Smooth muscle cell (in vitro differentiated cells): Measurements from ENCODE around the gene PGBD5. TPM values are rescaled to one million over a fixed set of nuclear protein-coding genes. Genes with fewer than 3 reads are reported as not detected.

Source experiments
- DNase-seq: peaks from one replicate; lab custom pipeline; 2025; ENCODE audit not compliant: unreplicated experiment; lab: John Stamatoyannopoulos, UW
- H2AFZ ChIP-seq: fragments of 200-600 bp; sonication (generic); 2 replicates; pipeline ENCODE4 v1.6.0; 2016; ENCODE audit warnings: antibody characterized with exemption, low read depth, mild to moderate bottlenecking
- H3F3A ChIP-seq: fragments of 200-600 bp; sonication (generic); 2 replicates; pipeline ENCODE4 v1.6.0; 2017; ENCODE audit warnings: antibody characterized with exemption, low read depth
- H3K27ac ChIP-seq: fragments of 200-600 bp; sonication (generic); 2 replicates; pipeline ENCODE4 v1.5.1; 2016; ENCODE audit warnings: low read depth, mild to moderate bottlenecking
- H3K27me3 ChIP-seq: fragments of 200-600 bp; sonication (generic); 2 replicates; pipeline ENCODE4 v1.6.1; 2016; ENCODE audit warnings: low read depth, mild to moderate bottlenecking
- H3K36me3 ChIP-seq: fragments of 200-600 bp; sonication (generic); 2 replicates; pipeline ENCODE4 v1.5.1; 2016; ENCODE audit warnings: low read depth
- H3K4me1 ChIP-seq: fragments of 200-600 bp; sonication (generic); 2 replicates; pipeline ENCODE4 v1.5.1; 2016; ENCODE audit warnings: low read depth
- H3K4me2 ChIP-seq: fragments of 200-600 bp; sonication (generic); 2 replicates; pipeline ENCODE4 v1.6.0; 2016; ENCODE audit warnings: mild to moderate bottlenecking
- H3K4me3 ChIP-seq: fragments of 200-600 bp; sonication (generic); 2 replicates; pipeline ENCODE4 v1.5.1; 2016; ENCODE audit warnings: mild to moderate bottlenecking
- H3K79me2 ChIP-seq: fragments of 200-600 bp; sonication (generic); 2 replicates; pipeline ENCODE4 v1.6.0; 2016; ENCODE audit warnings: low read depth, mild to moderate bottlenecking
- H3K9ac ChIP-seq: fragments of 200-600 bp; sonication (generic); 2 replicates; pipeline ENCODE4 v1.6.0; 2016; ENCODE audit warnings: low read depth
- H3K9me3 ChIP-seq: fragments of 200-600 bp; sonication (generic); replicated peaks from 2 replicates; pipeline ENCODE4 v1.5.1; 2016; ENCODE audit warnings: low read depth
- H4K20me1 ChIP-seq: fragments of 200-600 bp; sonication (generic); 2 replicates; pipeline ENCODE4 v1.6.0; 2016; ENCODE audit warnings: low read depth
- WGBS: methylation state at CpG from one replicate; pipeline ENCODE4 v1.1.7; 2016; ENCODE audit warnings: low lambda C conversion rate; 5-methylcytosine and 5-hydroxymethylcytosine counted together
- polyA plus RNA-seq: library from polyadenylated mRNA; unstranded; fragments of >200 nt; fragmentation: Nextera tagmentation; extraction: Ambion mirVana; gene quantifications from 2 replicates; pipeline ENCODE4 v1.2.1, GENCODE V29; 2016
- total RNA-seq: library from RNA; depleted of rRNA; stranded (reverse); fragments of >200 nt; gene quantifications from 2 replicates; pipeline ENCODE4 v1.2.3, GENCODE V29; 2014
- TF ChIP-seq, protein P1 (sequence below): fragments of 200-600 bp; sonication (generic); IDR thresholded peaks from 2 replicates; pipeline ENCODE4 v1.5.1; 2017; ENCODE audit warnings: borderline replicate concordance, mild to moderate bottlenecking, antibody characterized with exemption; ENCODE audit not compliant: insufficient read depth, poor library complexity, severe bottlenecking

PGBD5 gene
- total and polyA plus RNA-seq, 2 experiments from 2014 or later, result 0.83 to 0.94 TPM

DNA sequence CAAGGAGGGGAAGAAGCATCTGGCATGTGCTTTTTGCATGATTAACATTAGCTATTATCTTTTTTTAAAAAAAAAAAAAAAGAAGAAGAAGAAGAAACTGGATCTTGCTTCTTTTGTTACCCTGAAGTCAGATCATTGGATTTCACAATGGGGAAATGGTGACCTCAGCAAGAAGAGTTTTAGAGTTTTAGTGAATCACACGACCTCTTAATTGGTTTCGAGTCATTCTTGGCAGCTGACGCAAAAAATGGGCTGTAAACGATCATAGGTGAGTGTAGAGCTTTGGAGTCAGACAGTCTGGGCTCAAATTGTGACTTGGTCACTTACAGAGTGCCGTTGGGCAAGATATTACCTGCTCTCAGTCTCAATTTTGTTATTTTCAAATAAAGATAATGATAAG lies 33.3 kb upstream of the PGBD5 start:
- DNase-seq, result no peak
- Histone ChIP-seq H3K4me1 (peaks cover 9% of the 10 kb centered on the region), H3K27me3 (no peaks in the 10 kb centered on the region), H4K20me1 (no peaks in the 10 kb centered on the region), H3K9ac (peak overlapping the region; percentile 55), H3K36me3 (no peaks in the 10 kb centered on the region), H3K4me2 (no peak overlapping the region), H3K9me3 (no peaks in the 10 kb centered on the region), H3F3A (no peaks in the 10 kb centered on the region), H3K27ac (peak overlapping the region; percentile 88), H2AFZ (no peak overlapping the region), H3K79me2 (no peaks in the 10 kb centered on the region), H3K4me3 (no peak overlapping the region)
- TF ChIP-seq, protein P1, sequence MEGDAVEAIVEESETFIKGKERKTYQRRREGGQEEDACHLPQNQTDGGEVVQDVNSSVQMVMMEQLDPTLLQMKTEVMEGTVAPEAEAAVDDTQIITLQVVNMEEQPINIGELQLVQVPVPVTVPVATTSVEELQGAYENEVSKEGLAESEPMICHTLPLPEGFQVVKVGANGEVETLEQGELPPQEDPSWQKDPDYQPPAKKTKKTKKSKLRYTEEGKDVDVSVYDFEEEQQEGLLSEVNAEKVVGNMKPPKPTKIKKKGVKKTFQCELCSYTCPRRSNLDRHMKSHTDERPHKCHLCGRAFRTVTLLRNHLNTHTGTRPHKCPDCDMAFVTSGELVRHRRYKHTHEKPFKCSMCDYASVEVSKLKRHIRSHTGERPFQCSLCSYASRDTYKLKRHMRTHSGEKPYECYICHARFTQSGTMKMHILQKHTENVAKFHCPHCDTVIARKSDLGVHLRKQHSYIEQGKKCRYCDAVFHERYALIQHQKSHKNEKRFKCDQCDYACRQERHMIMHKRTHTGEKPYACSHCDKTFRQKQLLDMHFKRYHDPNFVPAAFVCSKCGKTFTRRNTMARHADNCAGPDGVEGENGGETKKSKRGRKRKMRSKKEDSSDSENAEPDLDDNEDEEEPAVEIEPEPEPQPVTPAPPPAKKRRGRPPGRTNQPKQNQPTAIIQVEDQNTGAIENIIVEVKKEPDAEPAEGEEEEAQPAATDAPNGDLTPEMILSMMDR, result no peak
- WGBS, result 46% methylated on average over 5 of the region's 5 CpGs

DNA sequence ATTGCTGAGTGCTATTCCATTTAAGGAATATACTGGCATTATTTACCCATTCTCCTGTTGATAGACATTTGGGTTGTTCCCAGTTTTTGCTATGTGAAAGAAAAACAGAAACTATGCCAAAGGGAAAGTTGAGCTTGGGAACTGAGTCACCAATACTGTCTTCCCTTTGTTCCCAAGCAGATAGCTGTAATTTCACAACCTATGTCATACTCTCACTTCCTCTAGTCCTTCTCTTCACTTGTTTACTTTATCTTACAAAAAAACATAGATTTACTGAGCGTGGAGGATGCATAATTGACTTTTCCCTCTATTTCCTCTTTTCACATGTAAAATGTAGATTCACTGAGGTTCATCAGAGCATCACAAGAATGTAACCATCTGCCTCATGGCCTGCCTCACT lies 32.4 kb upstream of the PGBD5 start:
- no peak for DNase-seq
- Histone ChIP-seq H3F3A (no peaks in the 10 kb centered on the region), H3K27ac (peak overlapping the region; percentile 88), H3K4me1 (peaks cover 9% of the 10 kb centered on the region), H4K20me1 (no peaks in the 10 kb centered on the region), H3K9ac (peak overlapping the region; percentile 55), H3K79me2 (no peaks in the 10 kb centered on the region), H3K27me3 (no peaks in the 10 kb centered on the region), H3K4me2 (no peak overlapping the region), H3K36me3 (no peaks in the 10 kb centered on the region), H3K4me3 (no peak overlapping the region), H3K9me3 (no peaks in the 10 kb centered on the region), H2AFZ (no peak overlapping the region)
- TF ChIP-seq, protein P1, result no peak
- WGBS, result 55% methylated on average over 1 of the region's 1 CpG

DNA sequence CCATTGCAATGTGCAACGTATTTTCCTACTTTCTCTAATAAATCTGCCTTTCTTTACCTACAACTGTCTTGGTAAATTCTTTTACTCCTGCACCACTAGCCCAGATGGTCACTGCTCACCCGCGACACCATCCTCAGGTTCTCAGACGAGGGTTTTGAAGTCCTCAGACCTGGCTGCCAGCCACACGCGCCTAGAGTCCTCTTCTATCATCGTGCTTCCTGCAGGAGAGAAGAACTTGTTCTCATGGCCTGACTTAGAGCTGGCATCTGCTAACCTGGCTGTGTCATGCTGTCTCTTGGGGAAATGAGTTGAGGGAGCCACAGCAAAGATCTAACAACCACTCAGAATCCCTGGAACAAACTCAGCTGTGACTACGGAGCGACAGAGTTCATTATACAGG lies 30.3 kb upstream of the PGBD5 start:
- WGBS, result 90% methylated on average over 9 of the region's 9 CpGs
- Histone ChIP-seq H3K27ac (no peak overlapping the region), H3K4me2 (no peak overlapping the region), H3K9ac (no peak overlapping the region), H3K4me3 (no peak overlapping the region), H2AFZ (no peak overlapping the region), H3F3A (no peaks in the 10 kb centered on the region), H3K27me3 (no peaks in the 10 kb centered on the region), H4K20me1 (no peaks in the 10 kb centered on the region), H3K9me3 (no peaks in the 10 kb centered on the region), H3K79me2 (no peaks in the 10 kb centered on the region), H3K4me1 (peaks cover 9% of the 10 kb centered on the region), H3K36me3 (no peaks in the 10 kb centered on the region)
- TF ChIP-seq, protein P1, result no peak
- DNase-seq, result no peak

DNA sequence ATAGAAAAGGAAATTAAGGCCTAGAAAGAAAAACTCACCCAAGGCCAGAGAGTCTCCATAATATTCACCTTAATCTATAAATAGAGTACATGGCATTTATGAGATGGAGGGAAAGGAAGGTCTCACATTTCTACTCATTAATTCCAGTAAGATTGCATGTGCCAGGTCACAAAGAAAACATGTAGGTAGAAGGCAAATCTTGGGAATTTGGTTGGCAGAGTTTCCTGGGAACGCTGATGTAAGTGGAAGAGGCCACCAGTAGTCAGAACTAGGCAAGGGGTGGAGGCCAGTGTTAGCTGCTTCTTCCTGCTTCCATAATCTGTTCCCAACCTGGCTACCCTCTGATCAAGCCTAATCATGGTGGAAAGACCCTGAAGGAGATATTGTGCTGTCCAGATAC lies 29.2 kb upstream of the PGBD5 start:
- no peak overlapping the region for H3K4me2 ChIP-seq
- no peaks in the 10 kb centered on the region for H3K27me3 ChIP-seq
- 92% methylated on average over 1 of the region's 1 CpG for WGBS
- H4K20me1 ChIP-seq, result no peaks in the 10 kb centered on the region
- no peaks in the 10 kb centered on the region for H3K79me2 ChIP-seq
- no peaks in the 10 kb centered on the region for H3K36me3 ChIP-seq
- no peak for DNase-seq
- no peak overlapping the region for H2AFZ ChIP-seq
- no peak overlapping the region for H3K4me3 ChIP-seq
- no peaks in the 10 kb centered on the region for H3F3A ChIP-seq
- peaks cover 9% of the 10 kb centered on the region for H3K4me1 ChIP-seq
- H3K9ac ChIP-seq, result no peak overlapping the region
- H3K9me3 ChIP-seq, result no peaks in the 10 kb centered on the region
- no peak overlapping the region for H3K27ac ChIP-seq
- TF ChIP-seq, protein P1, result no peak
